ENCODE measurements around the gene NR3C2.
"Not testable (repeated sequence)": the region's sequence is repeated elsewhere in the genome, so short reads cannot be mapped to it uniquely, and the experiment has no call there.

Gene NR3C2

DNA sequence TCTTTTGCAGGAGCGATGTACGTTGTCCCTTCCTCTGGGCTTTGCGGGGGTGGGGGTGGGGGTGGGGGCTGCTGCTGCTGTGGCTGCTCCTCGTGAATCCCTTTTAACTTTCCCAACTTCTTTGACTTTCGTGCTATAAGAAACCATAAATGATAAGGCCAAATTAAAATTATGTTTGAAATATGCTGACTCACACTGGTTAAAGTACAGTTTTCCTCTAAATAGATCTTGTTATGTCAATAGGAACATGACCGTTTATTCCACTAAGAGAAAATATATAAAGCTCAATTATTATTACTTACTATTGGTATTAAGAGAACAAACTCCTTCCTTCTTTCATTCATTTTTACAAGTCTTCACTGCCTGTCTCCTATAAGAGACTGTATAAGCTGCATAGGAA, 287.4 kb downstream of the NR3C2 start:
- DNase-seq, result no peak

DNA sequence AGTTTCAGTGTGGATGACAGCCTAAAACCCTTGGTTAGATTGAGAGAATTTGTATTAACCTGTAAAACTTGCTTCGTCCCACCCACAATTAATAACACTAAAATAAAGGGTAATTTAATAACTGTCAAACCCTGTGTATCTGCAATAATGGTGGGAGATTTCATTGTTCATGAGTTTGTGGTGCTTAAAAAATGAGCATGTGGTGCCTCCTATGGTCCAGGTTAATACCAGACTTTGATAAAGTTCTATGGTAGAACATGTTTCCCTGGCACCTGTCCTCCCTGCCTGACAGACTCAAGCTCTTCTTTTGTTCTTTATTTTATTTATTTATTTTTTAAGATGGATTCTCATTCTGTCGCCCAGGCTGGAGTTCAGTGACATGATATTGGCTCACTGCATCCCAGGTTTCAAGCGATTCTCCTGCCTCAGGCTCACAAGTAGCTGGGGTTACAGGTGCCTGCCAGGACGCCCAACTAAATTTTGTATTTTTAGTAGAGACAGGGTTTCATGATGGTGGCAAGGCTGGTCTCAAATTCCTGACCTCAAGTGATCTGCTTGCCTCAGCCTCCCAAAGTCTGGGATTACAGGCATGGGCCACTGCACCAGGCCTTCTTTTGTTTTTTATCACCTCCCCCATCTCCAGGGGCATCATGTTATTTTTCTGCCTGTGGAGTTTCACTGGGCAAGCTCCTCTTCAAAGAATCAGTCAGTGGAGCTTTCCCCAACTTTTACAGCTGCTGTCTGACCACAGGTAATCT, 289.2 kb downstream of the NR3C2 start:
- no peak for DNase-seq

DNA sequence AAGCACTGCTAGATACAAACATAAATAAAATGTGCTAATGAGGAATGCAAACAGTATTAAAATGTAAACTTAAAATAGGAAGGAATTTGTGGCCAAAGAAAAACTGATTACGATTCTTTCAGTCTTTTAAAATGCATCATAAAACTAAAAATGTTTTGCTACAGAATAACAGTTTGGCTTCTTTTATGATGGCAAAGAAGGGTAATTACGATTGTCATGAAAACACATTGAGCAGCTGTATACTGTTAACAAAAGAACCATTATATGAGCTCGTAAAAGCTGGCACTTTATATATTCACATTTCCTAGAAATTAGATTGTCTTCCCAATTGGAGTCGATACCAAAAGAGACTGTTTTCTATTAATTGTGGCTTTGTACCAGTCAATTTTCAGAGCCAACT, 290.4 kb downstream of the NR3C2 start:
- no peak for DNase-seq

- no peak for DNase-seq
These were observed 296.7 kb downstream of the NR3C2 start for GRCh38 chr4:148145475-148145874.

GRCh38 chr4:148143174-148143573, 299.0 kb downstream of the NR3C2 start:
- no peak for DNase-seq

DNA sequence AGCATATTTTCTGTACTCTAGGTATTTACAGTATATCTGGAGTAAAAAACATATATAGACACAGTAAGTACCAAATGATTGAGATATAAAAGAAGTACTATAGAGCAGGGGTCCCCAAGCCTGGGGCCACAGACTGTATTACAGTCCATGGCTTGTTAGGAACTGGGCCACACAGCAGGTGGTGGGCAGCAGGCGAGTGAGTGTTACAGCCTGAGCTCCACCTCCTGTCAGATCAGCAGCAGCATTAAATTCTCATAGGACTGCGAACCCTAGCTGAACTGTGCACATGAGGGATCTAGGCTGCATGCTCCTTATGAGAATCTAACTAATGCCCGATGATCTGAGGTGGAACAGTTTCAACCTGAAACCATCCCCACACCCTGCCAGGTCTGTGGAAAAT, 300.7 kb downstream of the NR3C2 start:
- DNase-seq, result no peak

- no peak for DNase-seq
These were observed 315.4 kb downstream of the NR3C2 start for GRCh38 chr4:148126825-148127224.

DNA sequence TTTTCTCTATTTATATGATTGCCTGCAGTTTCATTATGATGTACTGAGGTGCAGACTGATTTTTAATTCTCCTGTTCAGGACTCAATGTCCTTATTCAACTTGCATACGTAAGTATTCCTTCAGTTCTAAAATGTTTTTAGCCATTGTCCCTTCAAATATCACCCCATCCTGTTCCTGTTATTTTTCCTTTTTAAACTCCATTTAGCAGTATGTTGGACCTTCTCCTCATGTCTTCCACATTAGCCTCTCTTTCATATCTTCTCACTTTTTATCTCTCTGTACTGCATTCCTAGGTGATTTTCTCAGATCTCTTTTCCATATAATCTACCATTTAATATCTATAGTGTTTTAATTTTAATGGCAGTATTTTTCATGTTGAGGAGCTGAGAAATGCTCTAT, 317.7 kb downstream of the NR3C2 start:
- DNase-seq, result no peak

DNA sequence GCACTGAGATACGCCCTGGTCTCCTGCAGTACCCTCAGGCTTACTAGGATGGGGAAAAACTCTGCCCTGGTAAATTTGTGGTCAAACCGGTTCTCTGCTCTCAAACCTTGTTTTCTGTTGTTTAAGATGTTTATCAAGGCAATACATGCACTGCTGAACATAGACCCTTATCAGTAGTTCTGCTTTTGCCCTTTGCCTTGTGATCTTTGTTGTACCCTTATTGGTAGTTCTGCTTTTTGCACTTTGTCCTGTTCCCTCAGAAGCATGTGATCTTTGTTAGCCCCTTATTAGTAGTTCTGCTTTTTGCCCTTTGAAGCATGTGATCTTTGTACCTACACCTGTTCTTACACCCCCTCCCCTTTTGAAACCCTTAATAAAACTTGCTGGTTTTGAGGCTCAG, 319.1 kb downstream of the NR3C2 start:
- not testable (repeated sequence) for DNase-seq

DNA sequence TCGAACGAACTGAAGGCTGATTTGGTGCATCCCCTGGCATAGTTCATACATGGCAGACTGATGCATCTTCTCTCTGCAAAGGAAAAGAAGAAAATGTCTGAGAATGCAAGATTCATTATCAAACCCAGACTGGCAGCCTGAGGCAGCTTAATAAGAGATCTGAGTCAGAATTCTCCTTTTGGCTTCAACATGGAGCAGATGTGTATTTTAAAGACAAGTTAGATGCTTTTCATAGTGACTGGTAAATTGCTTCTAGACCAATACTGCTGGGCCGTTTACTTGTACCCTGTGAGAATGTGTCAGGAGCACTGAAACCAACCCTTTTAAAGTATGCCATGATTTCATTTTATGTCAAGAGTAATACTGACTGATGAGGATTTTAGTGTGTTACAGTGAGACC, 322.0 kb downstream of the NR3C2 start:
- DNase-seq, result peak; percentile 6

DNA sequence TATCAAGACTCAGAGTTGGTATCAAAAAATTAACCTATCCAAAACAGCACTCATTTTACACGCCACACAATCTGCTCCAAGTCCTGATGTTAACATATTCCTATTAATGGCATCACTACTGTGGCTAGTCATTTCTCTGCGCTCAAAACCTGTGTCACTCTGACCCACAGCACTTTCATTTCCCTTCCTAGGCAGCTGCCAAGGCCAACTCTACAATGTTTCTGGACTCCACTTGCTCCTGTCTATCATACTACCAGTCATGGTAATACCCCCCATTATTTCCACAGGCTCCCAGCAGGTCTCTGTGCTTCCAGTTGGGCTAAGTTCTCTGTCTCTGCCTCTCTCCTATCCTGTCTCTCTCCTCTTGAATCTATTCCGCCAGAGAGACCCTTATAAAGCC, 323.6 kb downstream of the NR3C2 start:
- no peak for DNase-seq

DNA sequence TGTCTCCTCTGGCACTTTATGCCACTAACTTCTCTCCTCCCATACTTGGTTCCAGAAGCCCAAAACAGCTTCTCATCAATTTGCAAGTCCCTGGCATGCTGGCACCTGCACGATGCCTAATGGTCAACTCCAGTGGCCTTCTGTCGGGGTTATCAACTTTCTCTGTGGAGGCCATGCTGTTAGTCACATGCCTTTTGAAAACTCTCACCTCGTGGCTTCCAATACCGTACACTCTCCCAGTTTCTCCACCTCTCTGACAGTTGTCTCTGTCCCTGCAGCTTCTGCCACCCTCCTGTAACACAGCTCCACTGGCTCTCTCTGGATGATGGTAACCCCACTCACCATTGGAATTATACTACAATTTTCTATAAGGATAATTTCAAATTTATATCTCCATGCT, 324.0 kb downstream of the NR3C2 start:
- DNase-seq, result no peak

DNA sequence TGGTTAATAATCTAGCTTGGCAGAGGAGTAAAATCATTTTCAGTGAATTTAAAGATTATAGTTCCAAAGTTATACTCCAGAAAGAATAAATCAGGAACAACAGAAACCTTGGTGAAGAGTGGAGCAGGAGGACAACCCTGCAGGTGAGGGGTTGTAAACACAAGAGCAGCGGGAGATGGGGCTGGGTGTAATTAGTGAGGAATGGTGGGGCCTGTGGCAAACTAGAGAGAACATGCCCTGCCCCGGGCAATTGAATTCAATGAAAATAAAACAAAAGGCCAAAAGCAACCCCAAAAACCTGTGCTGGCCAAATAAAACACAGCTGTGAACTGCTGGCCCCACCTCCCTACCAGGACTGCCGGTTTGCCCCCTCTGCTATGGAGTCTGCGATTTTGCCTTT, 325.2 kb downstream of the NR3C2 start:
- no peak for DNase-seq

DNA sequence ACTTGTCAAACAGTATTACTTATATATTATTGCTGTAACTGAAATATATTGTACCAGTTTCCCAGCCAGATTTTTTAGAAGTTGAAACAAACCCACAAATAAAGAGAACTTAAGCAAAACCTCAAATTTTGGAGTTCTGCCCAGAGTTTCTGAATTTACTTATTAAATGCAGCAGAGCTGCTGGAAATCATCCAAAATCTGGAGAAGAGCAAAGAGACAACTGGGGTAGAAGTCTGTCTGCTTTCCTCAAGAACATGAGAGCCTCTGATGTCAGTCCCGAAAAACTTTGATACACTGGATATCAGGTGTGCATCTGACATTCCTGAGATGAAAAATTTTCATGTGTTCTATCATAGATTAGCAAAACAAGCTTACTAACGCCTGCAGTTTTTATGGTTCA, 325.9 kb downstream of the NR3C2 start:
- DNase-seq, result peak; percentile 97

DNA sequence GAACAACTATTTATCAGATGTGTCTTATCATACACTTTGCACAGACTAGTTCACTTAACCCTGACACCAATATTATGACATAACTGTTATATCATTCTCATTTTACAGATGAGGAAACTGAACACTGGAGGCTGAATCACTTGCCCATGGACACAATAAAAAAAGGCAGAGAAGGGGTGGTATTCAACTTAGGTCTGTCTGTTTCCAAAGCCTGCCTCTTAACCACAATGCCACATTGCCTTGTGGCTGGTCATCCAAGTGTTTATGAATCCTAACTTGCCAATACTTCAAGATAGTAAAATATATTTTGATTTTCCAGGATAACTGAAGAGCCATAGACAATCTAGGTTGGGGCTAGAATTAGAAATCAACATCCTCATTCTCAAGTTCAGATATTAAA, 327.8 kb downstream of the NR3C2 start:
- no peak for DNase-seq

GRCh38 chr4:148112231-148112982, 329.8 kb downstream of the NR3C2 start:
- peak; percentile 80 for DNase-seq

- no peak for DNase-seq
These were observed 332.0 kb downstream of the NR3C2 start for GRCh38 chr4:148110169-148110568.

DNA sequence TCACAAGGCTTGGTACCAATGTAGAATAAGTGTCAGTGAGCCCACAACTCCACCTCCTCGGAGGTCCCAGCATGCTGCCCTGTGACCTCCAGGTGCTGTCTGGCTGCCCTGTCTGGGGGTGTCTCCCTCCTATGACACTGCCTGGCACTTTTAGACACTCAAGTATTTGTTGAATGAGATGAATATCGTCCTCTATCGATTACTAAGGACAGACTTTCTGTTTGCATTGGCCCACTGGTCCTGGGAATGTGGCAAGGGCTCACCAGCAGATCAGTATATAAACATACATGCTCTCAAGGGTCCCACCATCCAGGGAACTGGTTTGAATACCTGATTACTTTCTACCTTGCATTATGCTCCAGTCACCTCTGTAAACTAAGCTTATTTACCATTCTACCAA, 333.0 kb downstream of the NR3C2 start:
- DNase-seq, result no peak

DNA sequence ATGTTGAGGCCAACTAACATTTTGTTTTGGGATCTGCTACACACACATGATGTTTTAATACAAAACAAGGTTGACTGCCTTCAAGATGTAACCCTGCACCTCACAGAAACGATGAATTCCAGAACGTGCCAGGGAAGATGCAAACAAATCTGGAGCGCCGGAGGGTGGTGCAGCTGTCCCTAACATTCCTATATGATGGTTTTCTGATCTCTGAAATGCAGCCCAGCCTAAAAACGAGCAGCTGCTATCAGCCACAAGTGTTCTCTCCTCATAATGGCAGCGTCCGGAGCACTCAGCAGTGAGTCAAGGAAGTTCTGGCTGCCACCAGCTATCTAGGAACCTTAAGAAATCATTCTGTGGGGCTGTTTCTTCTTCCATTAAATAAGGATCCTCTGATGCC, 333.4 kb downstream of the NR3C2 start:
- no peak for DNase-seq

GRCh38 chr4:148103597-148104355, 338.4 kb downstream of the NR3C2 start:
- DNase-seq, result no peak

GRCh38 chr4:148101790-148102189, 340.4 kb downstream of the NR3C2 start:
- DNase-seq, result no peak

DNA sequence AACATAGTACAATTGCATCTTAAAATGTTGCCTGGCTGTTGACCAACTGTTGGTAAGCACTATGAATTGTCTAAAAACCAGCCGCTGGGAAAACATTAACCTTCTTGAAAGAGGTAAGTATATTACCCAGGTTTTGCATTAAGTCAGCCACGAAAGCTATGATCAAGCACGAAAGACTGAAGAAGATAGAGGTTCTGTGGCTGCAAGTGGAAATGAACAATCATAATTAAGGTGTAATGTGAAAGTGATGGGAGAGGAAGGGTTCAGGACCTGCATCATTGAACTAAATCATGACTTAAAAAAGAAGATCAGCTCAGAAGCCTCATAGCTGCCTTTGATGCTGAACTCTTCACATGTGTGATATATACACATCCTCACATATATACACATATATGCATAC, 341.0 kb downstream of the NR3C2 start:
- no peak for DNase-seq

GRCh38 chr4:148097801-148098200, 344.4 kb downstream of the NR3C2 start:
- DNase-seq, result no peak
